GM12865 (cell line): ENCODE measurements around the gene GC.
"Not testable (repeated sequence)": the region's sequence is repeated elsewhere in the genome, so short reads cannot be mapped to it uniquely, and the experiment has no call there.

Experiments
- DNase-seq: peaks from one replicate; pipeline ENCODE4 v3.0.0; 2010; ENCODE audit warnings: low read depth
- H3K4me3 ChIP-seq: 2 replicates; pipeline ENCODE4 v1.5.1; 2011; ENCODE audit warnings: mild to moderate bottlenecking, low read depth, low read length, control low read depth
- CTCF ChIP-seq: IDR thresholded peaks from 2 replicates; pipeline ENCODE4 v1.5.1; 2011; ENCODE audit warnings: low read length, control low read depth, low read depth, inconsistent platforms; ENCODE audit not compliant: insufficient read depth; ENCODE audit errors: missing control alignments

GC gene

GRCh38 chr4:71816676-71817303 is 32.9 kb upstream of the GC start:
- no peak for DNase-seq
- TF ChIP-seq CTCF, result no peak
- no peak overlapping the region for H3K4me3 ChIP-seq

- TF ChIP-seq CTCF, result no peak
- DNase-seq, result peak; percentile 3
These were observed 30.6 kb upstream of the GC start for GRCh38 chr4:71814433-71814832.

GRCh38 chr4:71809805-71810204 is 25.9 kb upstream of the GC start:
- H3K4me3 ChIP-seq, DNase-seq: not testable (repeated sequence)

More at GRCh38 chr4:71814433-71814832, 30.6 kb upstream of the GC start:
- H3K4me3 ChIP-seq, result no peak overlapping the region

- H3K4me3 ChIP-seq, result no peak overlapping the region
These were observed 23.6 kb upstream of the GC start for GRCh38 chr4:71807469-71807868.

GRCh38 chr4:71805230-71805629 is 21.4 kb upstream of the GC start:
- not testable (repeated sequence) for DNase-seq, H3K4me3 ChIP-seq

More at GRCh38 chr4:71807469-71807868, 23.6 kb upstream of the GC start:
- TF ChIP-seq CTCF, result no peak
- no peak for DNase-seq

GRCh38 chr4:71804017-71804697 is 20.3 kb upstream of the GC start:
- DNase-seq, H3K4me3 ChIP-seq: not testable (repeated sequence)

- H3K4me3 ChIP-seq, result no peak overlapping the region
- TF ChIP-seq CTCF, result no peak
- no peak for DNase-seq
These were observed 2.1 kb upstream of the GC start for GRCh38 chr4:71785959-71786358.

- no peak for TF ChIP-seq CTCF
- H3K4me3 ChIP-seq, result no peak overlapping the region
- no peak for DNase-seq
These were observed 804 bp upstream of the GC start for GRCh38 chr4:71784569-71785197.
